ENCODE measurements around the gene HMG20B.
"Not testable (repeated sequence)": the region's sequence is repeated elsewhere in the genome, so short reads cannot be mapped to it uniquely, and the experiment has no call there.

Gene HMG20B

DNA sequence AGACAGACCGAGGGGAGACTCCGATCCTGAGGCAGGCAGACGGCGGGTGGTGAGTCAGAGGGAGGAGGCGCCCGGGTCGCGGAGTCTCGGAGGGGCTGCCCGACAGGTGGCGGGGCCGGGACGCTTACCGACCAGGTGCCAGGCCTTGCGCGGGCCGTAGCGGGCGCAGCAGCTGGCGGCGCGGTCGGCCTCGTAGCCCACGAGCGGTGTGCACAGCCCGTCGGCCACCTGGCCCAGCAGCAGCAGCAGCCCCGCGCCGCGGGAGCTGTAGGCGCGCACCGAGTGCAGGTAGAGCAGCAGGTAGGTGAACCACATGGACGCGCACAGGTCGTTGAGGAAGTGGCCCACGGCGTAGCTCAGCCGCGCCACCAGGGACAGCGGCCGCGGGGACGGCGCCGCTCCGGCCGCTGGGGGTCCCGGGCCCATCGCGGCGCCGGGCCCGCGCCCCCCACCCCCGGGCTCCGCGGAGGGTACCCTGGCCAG is 15.7 kb upstream of the HMG20B start:
- peak; percentile 55 for DNase-seq

DNA sequence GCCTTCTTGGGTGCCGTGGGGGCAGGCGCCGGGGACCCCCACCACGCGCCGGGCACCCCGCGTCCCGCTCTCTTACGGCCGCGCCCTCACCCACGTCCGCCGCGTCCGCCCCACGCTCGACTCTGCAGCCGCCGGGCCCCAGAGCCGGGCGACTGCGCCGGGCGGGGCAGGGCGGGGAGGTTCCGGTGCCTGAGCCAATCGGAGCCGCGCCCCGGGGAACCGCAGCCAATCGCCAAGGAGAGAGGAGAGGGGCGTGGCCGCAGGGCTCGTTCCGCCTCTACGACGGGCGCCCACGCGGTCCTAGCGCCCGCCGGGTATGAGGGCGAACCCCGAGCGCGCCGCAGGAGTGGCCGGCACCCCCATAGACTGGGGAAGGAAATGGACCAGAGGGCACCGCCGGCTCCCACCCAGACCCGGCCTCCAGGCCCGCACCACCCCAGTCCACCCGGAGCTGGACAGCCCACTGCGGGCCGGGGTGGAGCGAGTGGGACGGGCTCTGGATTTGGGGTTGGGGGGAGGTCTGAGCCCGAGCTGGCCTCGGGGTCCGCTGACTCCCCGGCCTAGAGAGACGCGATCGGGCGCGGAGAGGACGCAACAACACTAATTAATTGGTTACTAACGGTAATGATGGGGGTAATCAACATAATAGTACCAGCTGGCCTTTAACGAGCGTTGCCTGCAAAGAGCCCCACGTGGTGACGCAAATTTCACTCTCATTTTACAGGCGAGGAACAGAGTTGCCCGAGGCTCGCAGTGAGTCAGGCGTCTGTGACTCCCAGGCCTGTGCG is 15.1 kb upstream of the HMG20B start, which contains the start of gene MFSD12:
Gene MFSD12 (minus strand): TSS at position 126 of the 788 bp plus-strand sequence. CDS start 183 bp downstream, outside the sequence.
- peak; percentile 95 for DNase-seq

DNA sequence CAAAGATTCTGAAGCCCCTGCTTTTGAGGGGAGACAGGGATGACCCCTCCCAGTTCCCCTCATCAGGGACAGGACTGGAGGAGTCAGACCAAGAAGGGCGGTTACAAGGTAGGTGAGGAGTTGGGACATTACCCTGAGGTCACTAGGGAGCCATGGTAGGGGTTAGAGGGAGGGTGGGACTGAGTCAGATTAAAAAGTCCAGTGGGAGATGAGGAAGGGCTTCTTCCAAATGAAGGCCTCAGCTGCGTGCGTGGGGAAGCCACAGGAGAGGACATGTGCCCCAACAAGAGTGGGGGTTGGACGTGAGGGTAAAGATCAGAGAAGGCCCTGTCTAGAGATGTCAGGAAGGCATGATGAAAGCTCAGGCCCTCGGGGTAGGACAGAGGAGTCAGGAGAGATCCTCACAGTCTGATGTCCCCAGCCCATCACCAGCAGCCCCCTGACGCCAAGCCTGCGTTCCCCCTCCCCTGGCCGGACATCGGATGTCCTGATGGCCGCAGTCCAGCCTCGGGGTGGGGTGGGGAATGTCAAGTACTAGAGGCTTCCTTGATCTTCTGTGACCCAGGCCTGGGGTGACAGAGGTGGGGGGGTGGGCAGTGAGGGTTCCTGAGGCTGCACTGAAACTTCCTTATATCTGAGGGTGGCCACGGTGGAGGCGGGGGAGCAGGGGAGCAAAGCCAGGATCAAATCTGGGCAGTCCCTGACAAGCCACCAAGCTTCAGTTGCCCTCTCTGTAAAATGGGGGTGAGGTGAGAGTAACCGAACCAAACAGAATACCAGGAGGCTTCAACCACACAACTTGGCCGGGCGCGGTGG is 8.8 kb upstream of the HMG20B start:
- DNase-seq: no peak

DNA sequence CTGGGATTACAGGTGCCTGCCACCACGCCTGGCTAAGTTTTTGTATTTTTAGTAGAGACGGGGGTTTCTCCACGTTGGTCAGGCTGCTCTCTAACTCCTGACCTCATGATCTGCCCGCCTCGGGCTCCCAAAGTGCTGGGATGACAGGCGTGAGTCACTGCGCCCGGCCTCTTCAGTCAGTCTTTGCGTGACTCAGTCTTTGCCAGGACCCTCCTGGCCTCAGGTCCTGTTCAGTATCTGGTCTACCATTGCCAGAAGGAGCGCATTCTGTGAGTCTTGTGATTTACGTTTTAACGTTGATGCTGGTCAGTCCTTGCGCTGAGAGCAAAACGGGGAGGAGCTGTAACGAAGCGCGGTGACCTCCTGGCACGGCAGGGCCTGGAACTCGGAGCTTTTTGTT is 7.6 kb upstream of the HMG20B start:
- no peak for DNase-seq

DNA sequence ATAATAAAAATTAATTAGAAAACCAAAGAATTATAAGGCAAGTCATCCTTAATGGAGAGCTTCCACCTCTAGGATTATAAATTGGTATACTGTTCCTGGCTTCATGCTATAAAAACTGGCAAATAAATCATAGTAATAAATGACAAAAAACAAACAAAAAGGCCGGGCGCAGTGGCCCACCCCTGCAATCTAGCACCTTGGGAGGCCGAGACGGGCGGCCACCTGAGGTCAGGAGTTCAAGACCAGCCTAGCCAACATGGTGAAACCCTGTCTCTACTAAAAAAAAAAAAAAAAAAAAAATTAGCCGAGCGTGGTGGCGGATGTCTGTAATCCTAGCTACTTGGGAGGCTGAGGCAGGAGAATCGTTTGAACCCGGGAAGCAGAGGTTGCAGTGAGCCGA is 2.7 kb upstream of the HMG20B start:
- not testable (repeated sequence) for DNase-seq

DNA sequence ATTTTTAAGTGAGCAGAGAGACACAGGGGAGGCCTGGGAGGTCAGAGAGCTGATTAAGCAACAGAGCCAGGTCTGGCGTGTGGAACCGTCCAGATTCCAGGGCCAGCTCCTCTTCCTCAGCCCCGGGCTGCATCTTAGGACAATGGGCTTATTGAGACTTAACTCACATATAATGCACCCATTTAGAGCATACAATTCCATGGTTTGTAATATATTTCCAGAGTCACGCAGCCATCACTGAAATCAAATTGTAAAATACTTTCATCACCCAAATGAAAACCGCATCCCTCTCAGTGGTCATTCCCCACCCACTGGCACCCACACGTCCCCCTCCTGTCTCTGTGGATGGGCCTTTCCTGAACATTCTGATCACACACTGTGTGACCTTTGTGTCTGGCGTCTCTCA is 2.1 kb upstream of the HMG20B start:
- DNase-seq: no peak

DNA sequence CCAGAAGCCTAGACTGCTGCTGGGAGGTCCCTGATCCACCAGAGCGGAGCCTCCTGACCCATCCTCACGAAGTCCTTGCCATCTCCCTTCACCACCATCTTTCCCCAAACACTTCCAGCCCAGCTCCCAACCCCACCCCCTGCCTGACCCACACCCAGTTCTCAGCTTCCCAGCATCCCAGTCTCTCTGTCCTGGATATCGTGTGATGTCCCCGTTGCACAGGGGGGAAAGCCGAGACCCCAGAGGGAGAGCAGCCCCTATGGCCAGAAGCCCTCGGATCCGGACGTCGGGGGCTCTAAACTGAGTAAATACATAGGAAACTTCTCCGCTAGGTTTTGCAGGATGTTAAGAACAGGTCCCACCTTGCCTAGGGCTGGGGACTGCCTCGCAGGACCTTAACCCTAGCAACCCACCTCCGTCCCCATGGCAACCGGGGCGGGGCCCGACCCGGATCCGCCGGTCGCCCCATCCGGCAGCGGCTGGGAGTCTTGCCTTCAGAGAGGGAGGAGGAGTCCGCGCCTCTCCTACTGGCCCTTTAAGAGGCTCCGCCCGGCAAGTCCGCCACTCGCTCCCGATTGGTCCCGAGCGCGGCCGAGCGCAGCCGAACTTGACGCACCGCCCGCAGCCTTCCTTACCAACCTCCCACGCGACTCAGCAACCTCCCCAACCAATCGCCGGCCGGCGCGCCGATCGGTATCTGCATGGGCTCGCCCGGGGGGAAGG is 451 bp upstream of the HMG20B start:
- DNase-seq: peak; percentile 99

DNA sequence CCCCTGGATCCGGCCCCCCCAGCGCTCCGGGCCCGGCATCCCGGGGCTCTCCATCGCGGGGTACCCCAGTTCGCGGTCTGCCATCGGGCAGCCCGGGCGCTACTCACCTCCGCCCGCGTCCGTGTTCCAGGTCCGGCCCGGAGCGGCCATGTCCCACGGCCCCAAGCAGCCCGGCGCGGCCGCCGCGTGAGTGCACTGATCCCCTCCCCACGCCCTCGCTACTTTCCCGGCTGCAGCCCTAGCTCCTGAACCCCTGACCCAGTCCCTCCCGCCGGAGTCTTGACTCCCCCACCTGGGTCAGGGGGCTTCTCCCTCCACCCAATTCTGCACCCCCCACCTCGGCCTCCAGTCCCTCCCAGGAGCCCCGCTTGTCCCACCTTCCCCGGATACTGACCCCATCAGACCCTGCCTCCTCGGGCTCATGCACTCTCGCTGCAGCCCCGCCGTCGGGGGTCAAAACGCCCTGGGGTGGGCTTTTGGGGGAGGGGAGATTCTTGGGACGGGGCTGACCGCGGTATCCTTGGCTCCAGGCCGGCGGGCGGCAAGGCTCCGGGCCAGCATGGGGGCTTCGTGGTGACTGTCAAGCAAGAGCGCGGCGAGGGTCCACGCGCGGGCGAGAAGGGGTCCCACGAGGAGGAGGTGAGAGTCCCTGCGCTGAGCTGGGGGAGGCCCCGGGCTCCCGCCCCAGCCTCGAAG is 566 bp downstream of the HMG20B start:
- no peak for DNase-seq

DNA sequence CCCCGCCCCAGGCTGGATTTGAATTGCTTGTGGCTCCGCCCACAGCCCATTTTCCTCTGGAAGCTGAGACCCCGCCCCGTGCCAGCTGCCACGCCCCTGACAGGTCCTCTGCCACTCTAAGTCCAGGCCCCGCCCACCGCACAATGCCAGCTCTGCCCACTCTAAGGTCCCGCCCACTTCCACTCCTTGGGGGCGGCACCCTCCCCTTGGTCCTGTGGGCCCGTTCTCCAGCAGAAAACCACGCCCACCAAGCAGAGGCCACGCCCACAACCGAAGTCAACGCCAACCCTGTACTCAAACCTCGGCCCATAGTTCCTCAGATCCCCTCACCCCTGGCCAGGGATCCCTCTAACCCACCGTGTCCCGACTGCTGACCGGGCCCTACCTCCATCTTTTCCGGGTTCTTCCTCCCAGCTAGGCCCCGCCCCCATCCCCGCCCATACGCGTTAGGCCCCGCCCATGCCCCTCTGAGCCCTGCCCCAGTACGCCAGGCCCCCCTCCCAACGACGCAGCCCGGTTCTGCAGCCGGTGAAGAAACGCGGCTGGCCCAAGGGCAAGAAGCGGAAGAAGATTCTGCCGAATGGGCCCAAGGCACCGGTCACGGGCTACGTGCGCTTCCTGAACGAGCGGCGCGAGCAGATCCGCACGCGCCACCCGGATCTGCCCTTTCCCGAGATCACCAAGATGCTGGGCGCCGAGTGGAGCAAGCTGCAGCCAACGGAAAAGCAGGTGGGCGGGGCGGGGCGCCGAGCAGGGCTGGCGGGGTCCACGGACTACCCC is 1.3 kb downstream of the HMG20B start:
- DNase-seq: peak; percentile 88

DNA sequence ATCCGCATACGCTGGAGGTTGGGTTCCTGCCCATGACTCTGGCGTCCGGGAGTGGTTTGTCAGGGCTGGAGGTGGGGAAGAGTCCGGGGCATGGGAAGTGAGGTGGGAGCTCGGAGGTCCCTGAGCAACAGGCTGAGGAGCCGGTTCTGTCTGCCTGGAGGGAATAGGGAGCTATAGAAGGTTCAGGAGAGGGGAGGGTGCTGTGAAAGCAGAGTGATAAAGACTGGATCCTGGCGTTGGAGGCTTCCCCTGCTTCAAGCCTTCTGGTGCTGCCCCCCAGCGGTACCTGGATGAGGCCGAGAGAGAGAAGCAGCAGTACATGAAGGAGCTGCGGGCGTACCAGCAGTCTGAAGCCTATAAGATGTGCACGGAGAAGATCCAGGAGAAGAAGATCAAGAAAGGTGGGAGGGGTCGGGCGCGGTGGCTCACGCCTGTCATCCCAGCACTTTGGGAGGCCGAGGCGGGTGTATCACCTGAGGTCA is 2.6 kb downstream of the HMG20B start:
- peak; percentile 31 for DNase-seq

DNA sequence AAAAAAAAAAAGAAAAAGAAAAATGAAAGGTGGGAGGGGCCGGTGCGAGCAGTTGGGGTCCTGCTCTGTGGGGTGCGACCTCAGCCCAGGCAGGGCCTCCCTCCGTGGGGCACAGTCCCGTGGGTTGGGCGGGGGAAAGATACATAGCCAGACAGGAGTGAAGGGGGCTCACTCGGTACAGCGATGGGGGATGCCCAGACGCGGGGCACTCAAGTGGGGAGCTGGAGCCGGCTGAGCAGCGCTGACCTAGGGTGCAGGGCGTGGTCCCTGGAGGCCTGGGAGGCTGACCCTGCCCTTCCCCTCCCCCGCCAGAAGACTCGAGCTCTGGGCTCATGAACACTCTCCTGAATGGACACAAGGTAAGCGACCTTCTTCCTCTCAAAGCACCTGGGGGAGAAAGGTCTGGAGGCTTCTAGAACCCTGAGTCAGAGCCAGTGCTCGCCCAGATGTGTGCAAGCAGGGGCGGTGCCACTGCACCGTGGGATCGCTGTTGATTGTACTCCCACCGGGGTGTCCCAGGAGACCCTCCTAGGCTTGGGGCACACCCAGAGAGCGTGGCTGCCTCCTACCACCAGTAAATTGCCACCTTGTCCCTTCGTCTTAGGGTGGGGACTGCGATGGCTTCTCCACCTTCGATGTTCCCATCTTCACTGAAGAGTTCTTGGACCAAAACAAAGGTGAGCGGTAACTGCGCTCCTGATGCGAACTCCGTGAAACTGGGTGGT is 3.4 kb downstream of the HMG20B start:
- DNase-seq: no peak

DNA sequence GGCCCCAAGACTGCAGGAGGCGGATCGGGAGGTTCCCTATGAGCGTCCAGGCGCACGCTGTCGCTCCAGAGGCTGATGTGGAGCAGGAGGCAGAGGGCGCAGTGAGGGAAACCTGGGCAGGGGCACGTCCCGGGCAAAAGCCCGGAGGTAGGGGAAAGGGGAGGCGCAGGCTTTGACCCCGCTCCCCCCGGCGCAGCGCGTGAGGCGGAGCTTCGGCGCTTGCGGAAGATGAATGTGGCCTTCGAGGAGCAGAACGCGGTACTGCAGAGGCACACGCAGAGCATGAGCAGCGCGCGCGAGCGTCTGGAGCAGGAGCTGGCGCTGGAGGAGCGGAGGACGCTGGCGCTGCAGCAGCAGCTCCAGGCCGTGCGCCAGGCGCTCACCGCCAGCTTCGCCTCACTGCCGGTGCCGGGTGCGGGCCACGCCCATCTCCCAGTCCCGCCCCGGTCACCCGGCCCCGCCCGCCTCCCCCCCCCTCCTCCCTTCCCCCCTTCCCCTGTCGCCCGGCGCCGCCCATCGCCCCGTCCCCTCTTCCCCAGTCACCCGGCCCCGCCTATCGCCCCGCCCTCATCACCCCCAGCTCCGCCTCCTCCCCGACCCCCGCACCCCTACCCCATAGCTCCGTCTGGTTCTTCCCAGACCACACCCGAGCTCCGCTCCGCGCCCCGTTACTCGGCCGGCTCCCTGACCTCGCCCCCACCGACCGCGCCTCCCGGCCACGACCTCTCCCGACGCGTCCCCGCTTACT is 4.1 kb downstream of the HMG20B start:
- no peak for DNase-seq

DNA sequence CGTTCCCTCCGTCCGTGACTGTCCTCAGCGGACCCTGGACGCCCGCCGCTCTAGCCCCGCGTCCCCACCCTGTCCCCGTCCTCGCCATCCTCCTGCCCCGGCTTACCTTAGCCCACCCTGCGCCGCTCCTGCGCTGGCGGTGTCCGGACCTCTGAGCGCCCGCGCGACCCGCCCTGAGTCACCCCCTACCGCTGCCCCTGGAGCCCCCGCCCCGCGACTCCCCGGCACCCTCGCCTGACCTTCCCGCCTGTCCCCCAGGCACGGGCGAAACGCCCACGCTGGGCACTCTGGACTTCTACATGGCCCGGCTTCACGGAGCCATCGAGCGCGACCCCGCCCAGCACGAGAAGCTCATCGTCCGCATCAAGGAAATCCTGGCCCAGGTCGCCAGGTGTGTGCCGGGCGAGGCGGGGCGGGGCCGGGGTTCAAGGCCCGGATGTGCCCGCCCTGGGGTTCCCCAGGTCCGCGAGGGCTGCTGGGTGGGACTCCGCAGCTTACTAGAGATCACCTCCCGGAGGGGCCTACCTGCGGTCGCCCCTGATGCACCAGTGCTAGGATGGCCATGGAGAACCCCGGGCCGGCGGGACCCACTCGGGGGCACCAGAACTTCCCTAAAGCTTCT is 5.1 kb downstream of the HMG20B start:
- DNase-seq: no peak

DNA sequence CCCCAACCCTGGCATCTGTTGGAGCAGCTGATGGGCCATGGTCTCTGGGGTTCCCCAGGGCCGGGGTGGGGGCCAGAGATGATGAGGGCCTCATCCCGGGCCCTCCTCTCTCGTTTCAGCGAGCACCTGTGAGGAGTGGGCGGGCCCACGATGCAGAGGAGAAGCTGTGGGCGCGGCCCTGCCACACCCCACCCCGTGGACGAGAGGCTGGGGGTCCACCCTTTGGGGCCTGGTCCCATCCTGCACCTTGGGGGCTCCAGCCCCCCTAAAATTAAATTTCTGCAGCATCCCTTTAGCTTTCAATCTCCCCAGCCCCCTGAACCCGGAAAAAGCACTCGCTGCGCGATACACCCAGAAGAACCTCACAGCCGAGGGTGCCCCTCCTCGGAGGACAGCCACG is 5.6 kb downstream of the HMG20B start:
- no peak for DNase-seq

DNA sequence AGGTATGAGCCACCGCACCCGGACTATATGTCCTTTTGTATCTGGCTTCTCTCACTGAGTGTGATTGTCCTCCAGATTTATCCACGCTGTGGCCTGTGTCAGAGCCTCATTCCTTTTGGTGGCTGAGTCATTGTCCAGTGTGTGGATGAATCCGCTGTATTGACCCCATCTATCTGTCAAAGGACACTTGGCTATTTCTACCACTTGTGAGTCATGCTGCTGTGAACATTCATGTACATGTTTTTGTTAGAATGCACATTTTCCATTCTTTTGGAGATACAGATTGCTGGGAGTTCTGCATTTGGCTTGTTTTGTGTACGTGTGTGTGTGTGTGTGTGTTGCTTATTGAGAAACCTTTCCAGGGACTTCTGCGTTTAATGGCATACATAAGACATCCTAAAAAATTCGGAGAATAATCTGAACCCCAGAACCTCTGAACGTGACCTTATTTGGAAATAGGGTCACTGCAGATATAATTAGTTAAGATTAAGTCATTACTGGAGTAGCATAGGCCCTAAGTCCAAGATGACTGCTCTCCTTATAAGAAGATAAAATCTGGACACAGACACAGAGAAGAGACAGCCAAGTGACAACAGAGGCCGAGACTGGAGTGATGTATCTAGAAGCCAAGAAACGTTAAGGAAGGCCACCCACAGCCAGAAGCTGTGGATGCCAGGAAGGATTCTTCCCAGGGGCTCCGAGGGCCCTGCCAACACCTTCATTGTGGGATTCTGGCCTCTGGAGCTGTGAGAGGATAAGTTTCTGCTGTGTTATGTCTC is 7.6 kb downstream of the HMG20B start:
- DNase-seq: no peak

DNA sequence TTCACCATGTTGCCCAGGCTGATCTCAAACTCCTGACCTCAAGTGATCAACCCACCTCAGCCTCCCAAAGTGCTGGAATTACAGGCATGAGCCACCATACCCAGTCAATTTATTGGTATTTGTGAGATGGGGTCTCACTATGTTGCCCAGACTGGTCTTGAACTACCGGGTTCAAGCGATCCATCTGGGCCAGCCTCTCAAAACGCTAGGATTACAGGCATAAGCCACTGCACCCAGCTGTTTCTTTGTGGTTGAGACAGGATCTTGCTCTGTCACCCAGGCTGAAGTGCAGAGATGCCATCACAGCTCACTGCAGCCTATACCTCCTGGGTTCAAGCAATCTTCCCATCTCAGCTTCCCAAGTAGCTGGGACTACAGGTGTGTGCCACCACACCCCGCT is 9.0 kb downstream of the HMG20B start:
- DNase-seq: not testable (repeated sequence)

DNA sequence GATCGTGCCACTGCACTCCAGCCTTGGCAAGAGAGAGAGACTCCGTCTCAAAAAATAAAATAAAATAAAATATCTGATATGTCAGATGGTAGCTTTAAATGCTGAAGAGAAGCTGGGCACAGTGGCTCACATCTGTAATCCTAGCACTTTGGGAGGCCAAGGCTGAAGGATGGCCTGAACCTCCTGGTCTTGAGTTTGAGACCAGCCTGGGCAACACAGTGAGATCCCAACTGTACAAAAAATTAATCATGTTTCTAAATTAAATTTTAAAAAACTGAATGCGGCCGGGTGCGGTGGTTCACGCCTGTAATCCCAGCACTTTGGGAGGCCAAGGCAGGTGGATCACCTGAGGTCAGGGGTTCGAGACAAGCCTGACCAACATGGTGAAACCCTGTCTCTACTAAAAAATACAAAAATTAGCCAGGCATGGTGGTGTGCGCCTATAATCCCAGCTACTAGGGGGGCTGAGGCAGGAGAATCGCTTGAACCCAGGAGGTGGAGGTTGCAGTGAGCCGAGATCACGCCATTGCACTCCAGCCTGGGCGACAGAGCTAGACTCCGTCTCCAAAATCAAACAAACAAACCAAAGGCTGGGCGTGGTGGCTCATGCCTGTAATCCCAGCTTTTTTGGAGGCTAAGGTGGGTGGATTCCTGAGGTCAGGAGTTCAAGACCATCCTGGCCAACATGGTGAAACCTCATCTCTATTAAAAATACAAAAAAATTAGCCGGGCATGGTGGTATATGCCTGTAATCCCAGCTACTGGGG is 11.5 kb downstream of the HMG20B start:
- DNase-seq: not testable (repeated sequence)

All from CD4-positive, alpha-beta T cell treated with Interleukin-10 for 1 hour (primary cell).